ENCODE data around the gene LAMA4.

LAMA4 gene, protein sequence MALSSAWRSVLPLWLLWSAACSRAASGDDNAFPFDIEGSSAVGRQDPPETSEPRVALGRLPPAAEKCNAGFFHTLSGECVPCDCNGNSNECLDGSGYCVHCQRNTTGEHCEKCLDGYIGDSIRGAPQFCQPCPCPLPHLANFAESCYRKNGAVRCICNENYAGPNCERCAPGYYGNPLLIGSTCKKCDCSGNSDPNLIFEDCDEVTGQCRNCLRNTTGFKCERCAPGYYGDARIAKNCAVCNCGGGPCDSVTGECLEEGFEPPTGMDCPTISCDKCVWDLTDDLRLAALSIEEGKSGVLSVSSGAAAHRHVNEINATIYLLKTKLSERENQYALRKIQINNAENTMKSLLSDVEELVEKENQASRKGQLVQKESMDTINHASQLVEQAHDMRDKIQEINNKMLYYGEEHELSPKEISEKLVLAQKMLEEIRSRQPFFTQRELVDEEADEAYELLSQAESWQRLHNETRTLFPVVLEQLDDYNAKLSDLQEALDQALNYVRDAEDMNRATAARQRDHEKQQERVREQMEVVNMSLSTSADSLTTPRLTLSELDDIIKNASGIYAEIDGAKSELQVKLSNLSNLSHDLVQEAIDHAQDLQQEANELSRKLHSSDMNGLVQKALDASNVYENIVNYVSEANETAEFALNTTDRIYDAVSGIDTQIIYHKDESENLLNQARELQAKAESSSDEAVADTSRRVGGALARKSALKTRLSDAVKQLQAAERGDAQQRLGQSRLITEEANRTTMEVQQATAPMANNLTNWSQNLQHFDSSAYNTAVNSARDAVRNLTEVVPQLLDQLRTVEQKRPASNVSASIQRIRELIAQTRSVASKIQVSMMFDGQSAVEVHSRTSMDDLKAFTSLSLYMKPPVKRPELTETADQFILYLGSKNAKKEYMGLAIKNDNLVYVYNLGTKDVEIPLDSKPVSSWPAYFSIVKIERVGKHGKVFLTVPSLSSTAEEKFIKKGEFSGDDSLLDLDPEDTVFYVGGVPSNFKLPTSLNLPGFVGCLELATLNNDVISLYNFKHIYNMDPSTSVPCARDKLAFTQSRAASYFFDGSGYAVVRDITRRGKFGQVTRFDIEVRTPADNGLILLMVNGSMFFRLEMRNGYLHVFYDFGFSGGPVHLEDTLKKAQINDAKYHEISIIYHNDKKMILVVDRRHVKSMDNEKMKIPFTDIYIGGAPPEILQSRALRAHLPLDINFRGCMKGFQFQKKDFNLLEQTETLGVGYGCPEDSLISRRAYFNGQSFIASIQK (N-terminal part only)

DNA sequence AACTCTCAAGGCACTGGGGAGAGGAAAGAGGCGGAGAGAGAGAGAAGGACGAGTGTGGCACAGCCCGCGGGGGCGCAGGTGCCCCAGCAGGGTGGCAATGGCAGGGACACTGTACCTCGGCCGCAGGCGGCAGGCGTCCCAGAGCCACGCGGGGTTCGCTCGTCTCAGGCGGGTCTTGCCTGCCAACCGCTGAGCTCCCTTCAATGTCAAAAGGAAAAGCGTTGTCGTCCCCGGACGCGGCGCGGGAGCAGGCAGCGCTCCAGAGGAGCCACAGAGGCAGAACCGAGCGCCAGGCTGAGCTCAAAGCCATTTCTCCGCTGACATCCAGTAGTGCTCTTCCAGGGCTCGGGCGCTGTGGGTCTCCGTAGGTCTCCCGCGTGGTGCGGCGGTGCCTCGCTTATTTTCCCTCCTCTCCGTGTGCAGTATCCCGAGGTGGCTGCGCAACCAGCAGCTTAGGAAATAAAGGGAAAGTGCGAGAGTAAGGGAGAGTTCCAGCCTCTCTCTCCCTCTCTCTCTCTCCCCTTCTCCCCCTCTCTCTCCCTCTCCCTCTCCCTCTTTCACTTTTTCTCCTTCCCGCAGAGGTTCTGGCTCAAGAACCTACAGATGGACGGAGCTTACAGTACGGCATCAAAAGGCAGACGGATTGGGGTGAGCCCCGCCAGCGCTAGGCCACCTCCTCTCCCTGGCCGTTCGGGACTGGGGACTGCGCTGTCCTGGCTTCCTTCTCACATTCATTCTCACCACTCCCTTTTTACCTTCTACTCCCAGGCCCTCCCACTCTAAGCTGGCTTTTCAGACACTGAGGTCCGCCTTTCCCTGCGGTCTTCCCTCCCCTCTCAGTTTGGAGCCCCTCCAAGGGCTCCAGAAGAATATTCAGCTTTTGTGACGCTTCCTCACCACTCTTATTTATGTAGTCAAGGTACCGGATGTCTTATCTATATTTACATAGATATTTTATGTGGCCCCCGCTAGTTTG is at the start of gene LAMA4:
Gene LAMA4, minus strand, starts transcription at position 727 of the 976 bp plus-strand sequence. Its CDS starts 417 bp downstream, at position 310.
- peak within 1 kb of the TSS; percentile 94 for H3K4me3 ChIP-seq (ENCODE audit: control insufficient read depth, low read depth, low read length)

DNA sequence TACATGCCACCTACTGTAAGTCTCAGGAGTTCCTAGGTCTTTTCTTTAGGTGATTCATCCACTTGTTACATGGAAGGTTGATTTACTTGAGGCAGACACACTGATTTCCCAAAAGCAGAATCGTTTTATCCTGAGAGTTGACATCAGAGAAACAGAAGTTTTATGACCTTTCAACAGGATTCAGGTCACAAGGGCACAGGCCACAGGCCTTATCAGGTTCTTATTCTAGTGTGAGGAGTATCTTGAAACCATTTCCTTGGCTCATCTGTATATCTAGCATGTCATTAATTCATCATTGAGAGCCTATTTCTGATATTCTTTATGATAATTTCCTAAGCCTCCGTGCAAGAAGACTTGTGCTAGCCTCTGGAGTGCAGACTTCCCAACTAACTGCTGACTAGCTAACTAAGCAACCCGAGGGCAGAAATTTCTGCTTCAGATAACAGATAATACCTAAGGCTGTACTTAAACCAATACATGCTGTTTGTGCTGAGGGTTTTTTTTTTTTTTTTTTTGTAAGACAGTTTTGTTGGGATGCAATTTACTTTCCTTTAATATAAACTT is 47.9 kb upstream of the LAMA4 start:
- no peak overlapping the region for H3K4me3 ChIP-seq (ENCODE audit: control insufficient read depth, low read depth, low read length)
- DNase-seq (ENCODE audit: low read depth) = no peak
- TF ChIP-seq, protein P1, sequence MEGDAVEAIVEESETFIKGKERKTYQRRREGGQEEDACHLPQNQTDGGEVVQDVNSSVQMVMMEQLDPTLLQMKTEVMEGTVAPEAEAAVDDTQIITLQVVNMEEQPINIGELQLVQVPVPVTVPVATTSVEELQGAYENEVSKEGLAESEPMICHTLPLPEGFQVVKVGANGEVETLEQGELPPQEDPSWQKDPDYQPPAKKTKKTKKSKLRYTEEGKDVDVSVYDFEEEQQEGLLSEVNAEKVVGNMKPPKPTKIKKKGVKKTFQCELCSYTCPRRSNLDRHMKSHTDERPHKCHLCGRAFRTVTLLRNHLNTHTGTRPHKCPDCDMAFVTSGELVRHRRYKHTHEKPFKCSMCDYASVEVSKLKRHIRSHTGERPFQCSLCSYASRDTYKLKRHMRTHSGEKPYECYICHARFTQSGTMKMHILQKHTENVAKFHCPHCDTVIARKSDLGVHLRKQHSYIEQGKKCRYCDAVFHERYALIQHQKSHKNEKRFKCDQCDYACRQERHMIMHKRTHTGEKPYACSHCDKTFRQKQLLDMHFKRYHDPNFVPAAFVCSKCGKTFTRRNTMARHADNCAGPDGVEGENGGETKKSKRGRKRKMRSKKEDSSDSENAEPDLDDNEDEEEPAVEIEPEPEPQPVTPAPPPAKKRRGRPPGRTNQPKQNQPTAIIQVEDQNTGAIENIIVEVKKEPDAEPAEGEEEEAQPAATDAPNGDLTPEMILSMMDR (conservative IDR thresholded peaks at IDR 0.05; ENCODE audit: control insufficient read depth, insufficient read depth, low read depth, low read length) = no peak

More for the DNA sequence above, at the start of gene LAMA4:
- TF ChIP-seq, protein P1 (conservative IDR thresholded peaks at IDR 0.05; ENCODE audit: control insufficient read depth, insufficient read depth, low read depth, low read length) = no peak
- DNase-seq (ENCODE audit: low read depth) = peak; percentile 88

DNA sequence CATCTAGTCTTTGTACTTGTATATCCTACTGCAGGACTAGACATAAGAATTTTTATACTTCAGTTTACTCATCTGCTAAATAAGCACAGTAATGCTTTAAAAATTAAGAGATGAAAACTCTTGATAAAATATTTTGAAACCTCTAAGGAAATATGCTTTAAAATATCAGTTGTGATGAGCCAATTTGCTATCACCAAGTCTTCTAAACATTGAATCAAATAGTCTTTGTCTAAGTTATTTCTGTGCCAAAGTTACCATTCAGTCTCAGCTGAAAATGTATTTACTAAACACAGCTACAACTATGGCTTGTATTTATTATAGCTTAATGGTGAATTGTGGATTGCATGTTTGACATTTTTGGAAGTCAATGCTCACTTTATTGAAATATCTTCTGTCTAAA is 46.5 kb upstream of the LAMA4 start:
- no peak overlapping the region for H3K4me3 ChIP-seq (ENCODE audit: control insufficient read depth, low read depth, low read length)
- no peak for DNase-seq (ENCODE audit: low read depth)
- TF ChIP-seq, protein P1 (conservative IDR thresholded peaks at IDR 0.05; ENCODE audit: control insufficient read depth, insufficient read depth, low read depth, low read length) = no peak

DNA sequence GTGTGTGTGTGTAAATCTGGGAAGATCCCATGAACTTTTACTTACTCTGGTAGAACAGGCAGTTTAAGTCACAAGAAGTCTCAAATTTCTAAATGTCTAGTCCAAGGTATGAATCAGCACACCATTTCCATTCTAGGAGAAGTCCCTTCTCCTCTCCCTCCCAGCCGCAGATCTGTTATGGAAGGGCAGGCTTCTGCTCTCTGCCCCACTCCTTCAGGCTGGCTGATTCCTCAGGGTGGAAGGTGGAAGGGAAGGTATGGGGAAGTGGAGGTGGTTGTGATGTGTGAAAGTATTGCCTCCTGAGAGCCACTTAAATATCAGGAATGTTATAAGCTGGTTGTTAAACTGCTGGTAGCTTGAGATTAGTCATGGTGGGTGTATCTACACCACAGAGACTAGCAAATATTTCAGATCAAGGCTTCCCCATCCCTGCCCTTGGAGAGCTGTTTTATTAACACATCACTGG is 44.5 kb upstream of the LAMA4 start:
- peak overlapping the region; percentile 37 for H3K4me3 ChIP-seq (ENCODE audit: control insufficient read depth, low read depth, low read length)
- TF ChIP-seq, protein P1 (conservative IDR thresholded peaks at IDR 0.05; ENCODE audit: control insufficient read depth, insufficient read depth, low read depth, low read length) = no peak
- peak; percentile 93 for DNase-seq (ENCODE audit: low read depth)

DNA sequence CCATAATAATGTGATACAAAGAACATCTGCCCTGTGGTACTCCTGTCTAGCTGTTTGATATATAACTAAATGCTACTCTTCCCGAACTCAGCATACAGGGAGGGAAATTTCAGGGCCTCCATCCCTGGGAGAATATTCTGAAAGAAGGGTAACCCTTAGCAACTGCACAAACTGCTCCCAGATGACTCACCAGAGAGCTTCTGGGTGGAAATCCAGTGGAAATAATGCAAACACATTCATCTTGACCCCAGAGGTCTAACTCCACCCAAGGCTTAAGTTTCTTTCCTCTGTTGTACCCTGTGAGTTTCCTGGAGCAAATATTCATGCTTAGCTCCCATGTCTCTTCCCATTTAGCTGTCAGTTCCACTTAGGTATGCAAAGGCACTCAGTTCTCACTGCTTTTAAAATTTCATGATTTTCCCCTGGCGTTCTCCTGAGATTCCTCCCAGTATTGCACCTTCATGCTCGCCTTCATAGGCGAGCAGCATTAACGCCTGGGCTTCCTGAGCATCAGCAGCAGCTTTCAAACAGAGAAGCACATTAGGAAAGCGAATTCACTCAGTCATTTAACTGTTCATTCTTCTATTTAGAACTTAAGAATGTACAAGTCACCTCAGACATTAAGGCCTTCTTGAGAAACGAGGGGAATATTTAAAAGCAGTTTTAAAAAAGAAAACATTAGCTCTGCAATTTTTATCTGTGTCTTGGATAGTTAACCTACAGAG is 43.8 kb upstream of the LAMA4 start:
- peak; percentile 97 for DNase-seq (ENCODE audit: low read depth)
- TF ChIP-seq, protein P1 (conservative IDR thresholded peaks at IDR 0.05; ENCODE audit: control insufficient read depth, insufficient read depth, low read depth, low read length) = no peak
- H3K4me3 ChIP-seq (ENCODE audit: control insufficient read depth, low read depth, low read length) = peak overlapping the region; percentile 8

Data from fibroblast of mammary gland (primary cell).